ENCODE results near the gene TRIO. TPM values are rescaled to one million over a fixed set of nuclear protein-coding genes. Genes with fewer than 3 reads are reported as not detected.

The TRIO gene
- total and polyA plus RNA-seq, 2 of the 8 experiments (the other 6 are each of a cell fraction or from before 2014, with no cell fraction given) = 35.1 to 69.1 TPM

GRCh38 chr5:14424011-14424685 is 281.0 kb downstream of the TRIO start:
- no peak overlapping the region for H3K14ac ChIP-seq (ENCODE audit: insufficient read length)
- H3K23me2 ChIP-seq (ENCODE audit: low read depth, low read length) = no peaks in the 10 kb centered on the region
- POLR2A ChIA-PET (ENCODE audit: partially characterized antibody) = no interaction called here
- TF ChIP-seq TEAD4 (IDR thresholded peaks at IDR 0.05; ENCODE audit: low read depth, low read length) (no peak), POLR2AphosphoS5 (IDR thresholded peaks at IDR 0.05; ENCODE audit: low read depth, low read length) (no peak), SIN3A (conservative IDR thresholded peaks at IDR 0.05 in 1 of 2, IDR thresholded peaks at IDR 0.05 in 1 of 2; ENCODE audit: low read depth in 1 of 2, low read length in 2 of 2) (no peak), RBBP5 (IDR thresholded peaks at IDR 0.05; ENCODE audit: borderline replicate concordance, low read depth, low read length) (no peak), SIRT6 (IDR thresholded peaks at IDR 0.05; ENCODE audit: low read length) (no peak), NANOG (IDR thresholded peaks at IDR 0.05; ENCODE audit: insufficient read depth, low read depth, low read length, poor library complexity, severe bottlenecking) (no peak), EGR1 (IDR thresholded peaks at IDR 0.05; ENCODE audit: borderline replicate concordance, low read depth, low read length) (no peak), KDM4A (IDR thresholded peaks at IDR 0.05; ENCODE audit: low read depth, low read length, severe bottlenecking) (no peak), RXRA (IDR thresholded peaks at IDR 0.05; ENCODE audit: insufficient read depth, low read depth, low read length) (no peak), CREB1 (IDR thresholded peaks at IDR 0.05) (no peak), CBX8 (IDR thresholded peaks at IDR 0.05; ENCODE audit: borderline replicate concordance, low read depth, low read length) (no peak), HDAC6 (IDR thresholded peaks at IDR 0.05; ENCODE audit: low read depth, low read length) (no peak), RNF2 (IDR thresholded peaks at IDR 0.05; ENCODE audit: borderline replicate concordance, low read depth, low read length, missing control alignments, poor library complexity, severe bottlenecking) (no peak)
- H3K18ac ChIP-seq (ENCODE audit: extremely low read depth, low read length) = no peak overlapping the region
- no peak overlapping the region for H3K56ac ChIP-seq (replicated peaks; ENCODE audit: insufficient read length, low read depth, low read length)
- H2BK12ac ChIP-seq (ENCODE audit: low read depth, low read length) = no peak overlapping the region
- H2BK15ac ChIP-seq (ENCODE audit: low read length) = no peak overlapping the region
- no peak overlapping the region for H4K5ac ChIP-seq (ENCODE audit: insufficient read length, low read depth, low read length)
- no peak overlapping the region for H2BK120ac ChIP-seq (replicated peaks; ENCODE audit: low read depth, low read length)
- no peak overlapping the region for H4K8ac ChIP-seq (ENCODE audit: extremely low read depth, insufficient read depth, low read length)
- no peak overlapping the region for H3K9ac ChIP-seq (replicated peaks in 1 of 4; ENCODE audit: extremely low read depth in 1 of 4, low read depth in 3 of 4, low read length in 3 of 4)
- H3K4me2 ChIP-seq (ENCODE audit: insufficient read depth in 1 of 2, low read depth in 2 of 2, low read length in 2 of 2) = no peak overlapping the region
- H3K27ac ChIP-seq (ENCODE audit: low read depth, low read length) = no peak overlapping the region
- H4K20me1 ChIP-seq (replicated peaks in 1 of 2; ENCODE audit: control insufficient read depth in 1 of 2, insufficient read depth in 2 of 2, low read length in 2 of 2) = peaks cover 1 to 2% of the 10 kb centered on the region in 2 experiments
- H2BK5ac ChIP-seq (ENCODE audit: low read depth, low read length) = no peak overlapping the region
- H2AFZ ChIP-seq (ENCODE audit: low read length) = no peak overlapping the region
- H3K36me3 ChIP-seq (ENCODE audit: control insufficient read depth in 2 of 4, insufficient read depth in 4 of 4, low read length in 3 of 4) = peaks cover 4 to 23% (median 12%) of the 10 kb centered on the region in 4 experiments; a peak in 7 of 8 replicates
- H4K91ac ChIP-seq (replicated peaks; ENCODE audit: insufficient read length, low read length) = no peak overlapping the region
- no peak for DNase-seq (ENCODE audit: low read depth in 1 of 2, low spot score in 2 of 2)
- no peaks in the 10 kb centered on the region for H3K9me3 ChIP-seq (ENCODE audit: insufficient read depth in 2 of 2, low read depth in 1 of 2, low read length in 1 of 2)
- 83% methylated on average over 7 of the region's 7 CpGs; no CpG with 5 or more reads in 1 of the 2 experiments for WGBS, 2 experiments (ENCODE audit: extremely low coverage in 1 of 2, insufficient coverage in 1 of 2, insufficient read length in 1 of 2, insufficient replicate concordance in 2 of 2, low coverage in 1 of 2, low lambda C conversion rate in 2 of 2, missing lambda C conversion rate in 1 of 2)
- H3K27me3 ChIP-seq (replicated peaks in 1 of 4; ENCODE audit: control insufficient read depth in 3 of 4, extremely low read depth in 1 of 4, insufficient read depth in 3 of 4, low read length in 3 of 4) = no peaks in the 10 kb centered on the region
- H3K4me3 ChIP-seq (ENCODE audit: extremely low read depth in 1 of 4, insufficient read depth in 2 of 4, low read depth in 3 of 4, low read length in 4 of 4) = no peak overlapping the region
- no peak for FAIRE-seq
- H3K79me1 ChIP-seq (ENCODE audit: low read depth, low read length) = no peaks in the 10 kb centered on the region
- no peak overlapping the region for H3K23ac ChIP-seq (ENCODE audit: insufficient read length)
- H3K4ac ChIP-seq (replicated peaks; ENCODE audit: insufficient read length, low read depth, low read length) = no peak overlapping the region
- CTCF ChIA-PET (ENCODE audit: partially characterized antibody) = interaction anchor here (0.8 to 1.0 kb wide), 2 partner anchors 26 to 121 kb away, joined by 3 to 4 read pairs; no protein-coding TSS in a partner anchor
- peaks cover 0 to 4% (median 0%) of the 10 kb centered on the region in 4 experiments; a peak in 2 of 7 replicates for H3K4me1 ChIP-seq (replicated peaks in 1 of 4; ENCODE audit: control insufficient read depth in 3 of 4, insufficient read depth in 4 of 4, low read length in 3 of 4)
- H3K79me2 ChIP-seq (ENCODE audit: control insufficient read depth in 1 of 2, insufficient read depth in 2 of 2, low read length in 2 of 2) = no peaks in the 10 kb centered on the region
- no peak overlapping the region for H2AK5ac ChIP-seq (ENCODE audit: low read depth, low read length)
- no peak overlapping the region for H2BK20ac ChIP-seq (ENCODE audit: low read length)
